ENCODE data around the gene GAPDH.

- no peak for TF ChIP-seq CTCF (optimal IDR thresholded peaks at IDR 0.05 in 1 of 3, IDR thresholded peaks at IDR 0.05 in 1 of 3, conservative IDR thresholded peaks at IDR 0.05 in 1 of 3; ENCODE audit: extremely low read depth in 1 of 3, insufficient read depth in 2 of 3, low read length in 3 of 3)
- TF ChIP-seq EZH2 (IDR thresholded peaks at IDR 0.05; ENCODE audit: low read length): no peak
Measured at GRCh38 chr12:6526201-6526600, 8.1 kb upstream of the GAPDH start.

All from keratinocyte (primary cell).